HG03159 (cell line): ENCODE data around the gene FLII.
A peak's percentile ranks its signal among the peaks of the same experiment; 100 is the strongest.
"Not testable (repeated sequence)": the region's sequence is repeated elsewhere in the genome, so short reads cannot be mapped to it uniquely, and the experiment has no call there.

Source experiments
- ATAC-seq: cut with Tn5 transposase; IDR thresholded peaks from one replicate; pipeline ENCODE4 v1.9.1; 2021; ENCODE audit warnings: mild to moderate bottlenecking, moderate library complexity; ENCODE audit not compliant: unreplicated experiment

The FLII gene

DNA sequence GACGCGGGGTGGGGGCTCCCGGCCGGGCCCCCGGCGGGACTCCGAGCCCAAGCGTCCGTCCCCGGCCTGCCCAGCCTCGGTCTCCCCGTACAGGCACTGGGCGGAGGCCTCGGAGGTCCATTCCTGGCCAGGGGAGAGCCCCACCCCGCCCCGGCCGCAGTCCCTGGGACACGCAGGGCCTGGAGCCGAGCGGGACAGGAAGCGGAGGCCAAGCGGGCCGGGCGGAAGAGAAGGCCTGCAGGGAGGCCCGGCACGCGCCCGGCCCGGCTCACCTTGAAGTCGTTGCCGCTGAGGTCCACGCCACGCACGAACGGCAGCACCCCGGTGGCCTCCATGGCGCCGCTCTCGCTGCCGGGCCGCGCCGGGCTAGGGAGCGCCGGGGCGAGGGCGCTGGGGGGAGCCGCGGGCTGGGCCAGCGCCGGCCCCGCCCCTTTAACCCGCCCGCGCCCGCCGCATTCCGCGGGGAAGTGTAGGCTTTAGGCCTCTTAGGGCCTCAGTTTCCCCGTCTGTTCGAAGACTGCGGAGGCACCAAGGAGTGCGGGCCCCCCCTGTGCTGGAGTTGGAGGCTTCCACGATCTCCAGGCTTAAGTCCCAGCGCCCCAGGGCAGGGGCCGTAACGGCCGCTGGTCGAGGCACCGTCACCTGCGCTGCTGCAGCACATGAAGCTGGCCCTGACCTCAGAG is at the start of gene FLII:
TSS of gene FLII (minus strand) at position 383 of the 683 bp plus-strand sequence. CDS start at position 335, 48 bp downstream.
- peak; percentile 26 for ATAC-seq

GRCh38 chr17:18303206-18303605 is 44.7 kb upstream of the FLII start:
- ATAC-seq: not testable (repeated sequence)

DNA sequence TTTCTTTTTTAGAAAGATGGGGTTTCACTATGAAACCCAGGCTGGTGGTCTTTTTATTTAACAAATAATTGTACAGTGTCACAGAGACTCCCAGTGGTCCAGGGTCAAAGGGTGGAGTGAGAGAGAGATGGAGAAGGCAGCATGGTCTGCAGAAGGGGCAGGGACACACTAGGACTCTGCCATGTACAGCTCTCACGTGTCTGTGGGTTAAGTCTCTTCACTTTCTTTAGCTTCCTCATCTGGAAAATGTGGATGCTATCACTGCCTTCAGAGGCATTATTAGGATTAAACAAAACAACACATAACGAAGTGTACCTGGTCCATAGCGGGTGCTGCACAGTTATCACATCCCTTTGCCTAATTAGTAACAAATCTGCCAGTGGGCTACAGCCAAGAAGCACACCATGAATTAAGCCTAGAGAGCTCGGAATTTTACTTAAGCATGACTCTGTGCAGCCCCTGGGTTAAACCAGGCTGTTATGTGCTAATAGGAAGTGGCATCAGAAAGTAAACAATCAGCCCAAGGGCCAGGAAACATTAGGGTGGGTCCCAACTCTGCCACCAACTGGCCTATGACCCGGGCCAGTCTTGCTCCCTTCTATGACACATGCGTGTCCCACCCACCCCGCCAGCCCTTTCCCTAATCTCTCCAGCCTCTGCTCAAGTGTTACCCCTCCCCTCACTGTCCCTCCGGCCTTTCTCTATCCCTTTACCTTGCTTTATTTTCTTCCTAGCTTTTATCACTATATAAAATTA is 42.4 kb upstream of the FLII start:
- no peak for ATAC-seq

DNA sequence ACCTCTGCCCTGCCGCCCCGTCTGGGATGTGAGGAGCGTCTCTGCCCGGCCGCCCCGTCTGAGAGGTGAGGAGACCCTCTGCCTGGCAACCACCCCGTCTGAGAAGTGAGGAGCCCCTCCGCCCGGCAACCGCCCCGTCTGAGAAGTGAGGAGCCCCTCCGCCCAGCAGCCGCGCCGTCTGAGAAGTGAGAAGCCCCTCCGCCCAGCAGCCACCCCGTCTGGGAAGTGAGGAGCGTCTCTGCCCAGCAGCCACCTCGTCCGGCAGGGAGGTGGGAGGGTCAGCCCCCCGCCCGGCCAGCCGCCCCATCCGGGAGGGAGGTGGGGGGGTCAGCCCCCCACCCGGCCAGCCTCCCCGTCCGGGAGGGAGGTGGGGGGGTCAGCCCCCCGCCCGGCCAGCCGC is 39.5 kb upstream of the FLII start:
- ATAC-seq: not testable (repeated sequence)

- no peak for ATAC-seq
These were observed 33.4 kb upstream of the FLII start for GRCh38 chr17:18291718-18292540.

GRCh38 chr17:18285296-18285695 is 26.8 kb upstream of the FLII start:
- ATAC-seq: no peak

DNA sequence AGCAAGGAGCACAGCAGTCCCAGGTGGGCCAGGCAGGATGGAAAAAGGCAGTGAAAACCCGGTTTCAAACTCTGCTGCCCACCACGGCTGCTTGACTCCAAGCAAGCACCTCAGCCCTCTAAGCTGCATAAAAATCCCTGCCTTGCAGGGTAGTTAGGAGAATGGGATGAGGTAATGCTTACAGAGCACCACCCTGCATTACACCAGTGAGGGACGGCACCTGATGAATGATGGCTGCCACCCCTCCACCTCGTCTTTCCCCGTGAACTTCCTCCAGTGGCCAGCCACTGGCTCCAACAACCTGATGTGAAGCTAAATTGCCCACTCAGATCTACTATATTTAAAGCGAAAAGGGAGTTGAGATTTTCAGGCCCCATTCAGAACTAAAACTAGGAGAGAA is 23.2 kb upstream of the FLII start:
- ATAC-seq: no peak

DNA sequence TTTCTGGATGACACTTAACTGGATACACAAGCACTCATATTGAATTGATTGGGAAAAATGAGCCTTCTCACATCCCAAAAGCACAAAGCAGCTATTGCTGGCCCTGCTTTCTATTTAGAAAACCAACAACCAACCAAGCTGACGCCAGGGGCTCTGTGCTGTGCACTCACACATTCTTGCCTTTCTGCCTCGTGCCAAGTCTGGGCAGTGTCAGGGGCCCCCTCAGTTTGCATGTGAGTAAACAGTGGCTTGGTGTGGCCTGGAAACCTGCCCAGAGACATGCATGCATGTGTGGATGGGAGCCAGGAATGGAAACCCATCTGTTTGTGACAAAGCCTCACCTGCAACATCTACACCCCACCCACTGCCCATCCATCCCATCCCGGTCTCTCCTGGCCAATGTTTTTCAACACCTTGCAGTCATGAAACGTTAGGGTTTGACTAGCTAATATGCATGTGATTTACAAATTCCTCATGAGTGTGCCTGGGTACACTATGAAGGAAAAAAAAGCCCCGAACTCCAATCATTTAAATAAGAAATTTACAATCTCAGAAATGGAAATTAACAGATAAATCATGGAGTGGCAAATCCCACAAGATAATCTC is 22.3 kb upstream of the FLII start:
- ATAC-seq: no peak

- ATAC-seq: no peak
These were observed 21.7 kb upstream of the FLII start for GRCh38 chr17:18280249-18280648.

DNA sequence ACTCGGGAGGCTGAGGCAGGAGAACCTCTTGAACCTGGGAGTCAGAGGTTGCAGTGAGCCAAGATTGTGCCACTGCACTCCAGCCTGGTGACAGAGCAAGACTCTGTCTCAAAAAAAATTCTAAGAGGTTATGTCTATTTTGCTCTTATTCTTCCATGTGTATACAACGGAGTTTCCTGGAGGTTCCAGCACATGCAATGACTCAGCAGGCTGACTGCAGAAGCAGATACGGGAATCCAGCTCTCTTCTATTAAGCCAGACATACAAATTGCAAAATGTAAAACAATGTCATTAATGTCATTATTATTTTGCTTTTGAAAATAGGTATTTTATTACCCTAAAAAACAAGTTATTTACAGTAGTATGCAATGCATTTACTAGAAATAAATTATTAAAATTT is 20.3 kb upstream of the FLII start:
- no peak for ATAC-seq

DNA sequence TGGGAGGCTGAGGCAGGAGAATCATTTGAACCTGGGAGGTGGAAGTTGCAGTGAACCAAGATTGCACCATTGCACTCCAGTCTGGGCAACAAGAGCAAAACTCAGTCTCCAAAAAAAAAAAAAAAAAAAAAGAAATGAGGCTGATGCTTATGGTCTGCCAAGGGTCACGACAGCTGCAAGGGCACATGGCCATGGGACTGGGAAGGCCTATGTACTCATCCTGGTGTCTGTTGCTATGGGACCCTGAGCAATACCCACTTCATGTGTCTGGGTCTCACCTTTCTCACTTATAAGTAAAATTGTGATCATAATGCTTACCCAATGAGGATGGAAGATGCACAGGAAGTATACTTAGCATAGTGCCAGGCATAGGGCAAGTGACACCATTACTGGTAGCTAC is 18.5 kb upstream of the FLII start:
- ATAC-seq: no peak

GRCh38 chr17:18270046-18270931 is 11.8 kb upstream of the FLII start:
- no peak for ATAC-seq

GRCh38 chr17:18267927-18268711 is 9.6 kb upstream of the FLII start:
- ATAC-seq: no peak

DNA sequence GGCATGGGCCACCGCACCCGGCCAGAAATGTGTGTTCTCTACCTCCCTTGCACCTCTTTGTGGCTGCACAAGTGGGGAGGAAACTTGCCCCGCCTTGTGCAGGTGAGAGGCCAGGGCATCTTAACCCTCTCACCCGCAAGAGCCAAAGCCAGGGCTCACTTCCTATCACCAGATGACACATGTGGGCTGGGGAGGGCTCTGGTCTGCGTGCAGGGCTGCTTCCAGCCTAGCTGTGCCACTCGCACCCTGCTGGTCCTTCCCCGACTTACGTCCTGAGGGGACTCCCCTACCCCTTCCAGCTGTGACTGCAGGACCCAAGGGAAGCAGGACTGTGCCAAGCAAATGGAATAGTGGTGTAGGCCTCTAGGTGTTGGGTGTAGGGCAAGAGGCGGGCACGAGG is 8.8 kb upstream of the FLII start:
- ATAC-seq: no peak

GRCh38 chr17:18263885-18264682 is 5.5 kb upstream of the FLII start:
- no peak for ATAC-seq

DNA sequence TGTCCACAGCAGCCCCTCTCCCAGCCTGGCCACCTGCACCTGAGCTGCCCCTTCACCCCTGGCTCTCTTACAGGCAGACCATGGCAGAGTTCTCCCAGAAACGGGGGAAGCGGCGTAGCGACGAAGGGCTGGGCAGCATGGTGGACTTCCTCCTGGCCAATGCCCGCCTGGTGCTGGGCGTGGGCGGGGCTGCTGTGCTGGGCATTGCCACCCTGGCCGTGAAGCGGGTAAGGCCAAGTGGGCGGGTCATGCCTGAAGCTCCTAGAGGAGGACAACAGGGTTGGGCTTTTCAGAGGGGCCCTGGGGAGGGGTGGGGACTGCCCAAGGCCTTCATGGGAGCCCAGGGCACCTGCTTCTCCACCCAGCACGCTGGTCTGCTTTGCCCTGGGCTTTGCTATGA is 4.1 kb upstream of the FLII start:
- ATAC-seq: no peak

DNA sequence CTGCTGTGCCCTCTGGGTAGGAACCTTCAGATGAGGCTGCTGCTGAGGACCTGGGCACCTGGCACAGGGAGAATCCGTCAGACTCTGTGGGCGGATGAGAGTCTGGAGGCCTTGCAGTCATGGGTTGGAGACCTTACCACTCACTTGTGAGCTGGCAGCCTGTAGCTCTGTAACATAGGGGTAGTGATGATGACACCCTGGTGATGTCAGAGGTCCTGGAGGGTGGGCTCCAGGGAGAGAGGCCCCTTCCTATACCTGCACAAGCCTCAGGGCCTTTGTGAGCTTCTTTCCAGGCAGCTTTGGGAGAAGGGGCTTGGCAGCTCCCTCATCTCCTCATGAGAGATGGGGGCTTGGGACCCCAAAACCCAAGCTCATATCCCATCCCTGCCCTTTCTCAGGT is 3.6 kb upstream of the FLII start:
- no peak for ATAC-seq

DNA sequence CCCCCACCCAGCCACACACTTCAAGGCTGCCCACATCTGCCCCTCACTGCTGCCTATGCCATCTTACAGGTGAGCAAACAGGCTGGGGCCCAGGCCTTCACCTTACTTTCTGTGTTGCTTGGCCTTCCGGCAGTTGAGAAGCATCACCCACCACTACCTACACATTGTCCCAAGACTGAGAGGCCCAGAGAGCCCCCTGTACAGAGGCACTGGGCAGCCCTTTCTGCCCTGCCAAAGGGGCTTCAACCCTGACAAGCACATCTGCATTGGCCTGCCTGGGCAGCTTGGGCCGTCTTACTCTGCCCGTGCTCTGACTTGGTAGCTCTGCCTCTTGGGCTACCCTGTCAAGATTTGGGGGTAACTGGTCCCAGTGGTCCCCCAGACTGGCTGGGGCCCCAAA is 3.1 kb upstream of the FLII start:
- ATAC-seq: no peak

GRCh38 chr17:18261146-18261515 is 2.6 kb upstream of the FLII start:
- no peak for ATAC-seq
